RPMI8226 (cell line): Measurements from ENCODE around the gene ESPNL.
"Not testable (repeated sequence)": the region's sequence is repeated elsewhere in the genome, so short reads cannot be mapped to it uniquely, and the experiment has no call there.

Experiments used
- DNase-seq: peaks from one replicate; pipeline ENCODE4 v3.0.0-alpha.2; 2015

ESPNL gene

DNA sequence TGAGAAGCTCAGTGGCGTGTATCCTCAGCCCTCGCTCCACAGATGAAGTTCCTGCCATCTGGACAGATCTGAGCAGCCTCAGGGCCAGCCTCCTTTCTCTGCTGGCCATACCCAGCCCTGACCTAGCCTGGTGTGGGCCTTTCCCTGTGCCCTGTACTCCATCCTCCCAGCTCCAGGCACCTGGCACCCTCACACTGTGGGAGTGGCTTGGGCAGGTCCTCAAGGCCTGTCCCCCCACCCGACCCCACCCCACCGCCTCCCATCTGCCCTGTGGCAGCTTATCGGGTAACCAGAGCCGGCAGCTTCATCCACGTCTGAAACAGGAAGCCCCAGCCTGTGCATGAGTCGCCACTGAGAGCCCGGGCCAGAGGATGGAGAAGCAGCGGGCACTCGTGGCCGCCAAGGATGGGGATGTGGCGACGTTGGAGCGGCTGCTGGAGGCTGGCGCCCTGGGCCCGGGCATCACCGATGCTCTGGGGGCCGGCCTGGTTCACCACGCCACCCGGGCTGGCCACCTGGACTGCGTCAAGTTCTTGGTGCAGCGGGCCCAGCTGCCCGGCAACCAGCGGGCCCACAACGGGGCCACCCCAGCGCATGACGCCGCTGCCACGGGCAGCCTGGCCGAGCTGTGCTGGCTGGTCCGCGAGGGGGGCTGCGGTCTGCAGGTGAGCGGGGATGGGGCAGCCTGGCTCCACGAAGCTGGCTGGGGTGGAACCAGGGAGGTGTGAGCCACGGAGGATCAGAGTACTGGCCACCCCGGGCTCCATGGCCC is at the start of gene ESPNL:
Gene ESPNL, plus strand, starts transcription at position 292 of the 772 bp plus-strand sequence. Its CDS starts 80 bp downstream, at position 372.
- no peak for DNase-seq

DNA sequence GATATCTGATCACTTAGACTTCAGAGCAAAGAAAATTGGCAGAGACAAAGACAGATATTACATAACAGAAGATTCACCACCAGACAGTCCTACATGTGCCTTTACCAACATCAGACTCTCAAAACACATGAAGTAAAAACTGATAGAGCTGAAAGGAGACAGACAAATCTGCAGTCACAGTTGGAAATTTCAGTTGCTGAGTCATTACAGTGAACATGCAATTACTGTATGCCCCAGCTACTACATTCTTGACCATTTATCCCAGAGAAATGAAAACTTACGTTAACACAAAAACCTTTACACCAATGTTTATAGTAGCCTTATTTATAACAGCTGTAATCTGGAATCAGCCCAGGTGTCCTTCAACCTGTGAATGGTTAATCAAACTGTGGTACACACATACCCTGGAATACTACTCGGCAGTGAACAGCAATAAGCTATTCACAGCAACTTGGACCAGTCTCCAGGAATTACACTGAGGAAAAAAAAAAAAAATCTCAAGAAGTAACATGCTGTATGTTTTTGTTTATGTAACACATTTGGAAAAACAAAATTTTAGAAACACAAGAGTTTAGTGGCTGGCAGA is 46.9 kb upstream of the ESPNL start:
- no peak for DNase-seq

DNA sequence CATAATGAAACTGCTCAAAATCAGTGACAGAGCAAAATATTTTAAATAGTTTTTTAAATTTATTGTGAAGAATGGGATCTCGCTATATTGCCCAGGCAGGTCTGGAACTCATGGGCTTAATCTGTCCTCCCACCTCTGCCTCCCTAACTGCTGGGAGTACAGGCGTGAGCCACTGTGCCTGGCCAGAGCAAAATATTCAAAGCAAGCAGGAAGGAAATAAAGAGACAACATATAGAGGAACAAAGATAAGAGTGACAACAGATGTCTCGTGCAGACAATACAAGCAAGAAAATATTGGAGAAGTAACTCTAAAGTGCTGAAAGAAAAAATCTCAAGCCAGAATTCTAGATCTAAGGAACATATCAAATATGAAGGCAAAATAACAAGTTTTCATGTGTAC is 44.3 kb upstream of the ESPNL start:
- DNase-seq, result no peak

DNA sequence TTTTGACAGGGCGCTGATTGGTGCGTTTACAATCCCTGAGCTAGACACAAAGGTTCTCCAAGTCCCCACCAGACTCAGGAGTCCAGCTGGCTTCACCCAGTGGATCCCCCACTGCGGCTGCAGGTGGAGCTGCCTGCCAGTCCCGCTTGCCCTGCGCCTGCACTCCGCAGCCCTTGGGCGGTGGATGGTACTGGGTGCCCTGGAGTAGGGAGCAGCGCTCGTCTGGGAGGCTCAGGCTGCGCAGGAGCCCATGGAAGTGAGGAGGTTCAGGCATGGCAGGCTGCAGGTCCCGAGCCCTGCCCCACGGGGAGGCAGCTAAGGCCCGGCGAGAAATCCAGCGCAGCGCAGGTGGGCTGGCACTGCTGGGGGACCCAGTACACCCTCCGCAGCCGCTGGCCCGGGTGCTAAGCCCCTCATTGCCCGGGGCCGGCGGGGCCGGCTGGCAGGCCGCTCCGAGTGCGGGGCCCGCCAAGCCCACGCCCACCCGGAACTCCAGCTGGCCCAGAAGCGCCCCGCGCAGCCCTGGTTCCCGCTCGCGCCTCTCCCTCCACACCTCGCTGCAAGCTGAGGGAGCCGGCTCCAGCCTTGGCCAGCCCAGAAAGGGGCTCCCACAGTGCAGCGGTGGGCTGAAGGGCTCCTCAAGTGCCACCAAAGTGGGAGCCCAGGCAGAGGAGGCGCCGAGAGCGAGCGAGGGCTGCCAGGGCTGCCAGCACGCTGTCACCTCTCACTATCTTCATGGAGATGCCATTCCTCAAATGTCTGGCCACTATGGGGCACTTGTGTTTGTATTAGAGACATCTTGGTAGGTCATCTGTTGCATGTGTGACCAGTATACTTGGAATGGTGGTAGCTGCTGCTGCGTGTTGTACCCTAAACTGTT is 42.2 kb upstream of the ESPNL start:
- DNase-seq, result not testable (repeated sequence)

- no peak for DNase-seq
Observed at GRCh38 chr2:238059505-238059904, 40.6 kb upstream of the ESPNL start.

- DNase-seq, result peak; percentile 5
Observed at GRCh38 chr2:238060096-238060541, 40.0 kb upstream of the ESPNL start.

- DNase-seq, result peak; percentile 96
Observed at GRCh38 chr2:238060542-238061314, 39.4 kb upstream of the ESPNL start, which contains the start of gene SCLY. Gene SCLY, plus strand, starts transcription at chr2:238061001. Its CDS starts 54 bp downstream, at chr2:238061055.

GRCh38 chr2:238061315-238062202 is 38.6 kb upstream of the ESPNL start:
- DNase-seq, result peak; percentile 42

DNA sequence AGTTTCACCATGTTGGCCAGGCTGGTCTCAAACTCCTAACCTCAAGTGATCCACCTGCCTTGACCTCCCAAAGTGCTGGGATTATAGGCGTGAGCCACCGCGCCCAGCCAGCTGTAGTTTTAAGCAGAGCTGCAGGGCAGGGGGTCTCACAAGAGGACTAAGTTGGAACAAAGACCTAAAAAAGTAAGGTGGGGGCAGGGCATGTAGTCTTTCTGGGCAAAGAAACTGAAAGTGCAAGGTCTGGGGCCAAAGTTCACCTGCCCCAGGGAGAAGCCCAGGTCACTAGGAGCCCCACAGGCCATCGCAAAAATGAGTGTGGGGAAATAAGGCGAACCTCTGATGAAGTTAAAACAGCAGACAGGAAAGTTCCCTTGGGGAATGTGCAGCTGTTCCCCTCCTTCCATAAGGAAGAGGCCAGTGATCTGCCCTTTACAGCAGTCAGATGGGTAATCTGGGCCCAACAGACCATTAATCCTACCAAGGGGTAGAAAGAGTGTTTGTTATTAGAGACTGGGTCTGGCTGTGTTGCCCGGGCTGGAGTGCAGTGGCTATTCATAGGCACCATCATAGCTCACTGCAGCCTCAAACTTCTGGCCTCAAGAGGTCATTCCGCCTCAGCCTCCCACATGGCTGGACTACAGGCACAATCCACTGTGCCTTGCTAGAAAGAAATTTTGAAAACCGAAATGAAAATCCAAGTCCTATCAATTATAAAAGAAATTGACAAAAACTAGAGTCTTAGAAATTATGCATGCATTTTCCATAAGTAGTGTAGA is 36.5 kb upstream of the ESPNL start:
- no peak for DNase-seq

GRCh38 chr2:238064376-238064775 is 35.8 kb upstream of the ESPNL start:
- no peak for DNase-seq

GRCh38 chr2:238065071-238065846 is 34.9 kb upstream of the ESPNL start:
- DNase-seq, result no peak

DNA sequence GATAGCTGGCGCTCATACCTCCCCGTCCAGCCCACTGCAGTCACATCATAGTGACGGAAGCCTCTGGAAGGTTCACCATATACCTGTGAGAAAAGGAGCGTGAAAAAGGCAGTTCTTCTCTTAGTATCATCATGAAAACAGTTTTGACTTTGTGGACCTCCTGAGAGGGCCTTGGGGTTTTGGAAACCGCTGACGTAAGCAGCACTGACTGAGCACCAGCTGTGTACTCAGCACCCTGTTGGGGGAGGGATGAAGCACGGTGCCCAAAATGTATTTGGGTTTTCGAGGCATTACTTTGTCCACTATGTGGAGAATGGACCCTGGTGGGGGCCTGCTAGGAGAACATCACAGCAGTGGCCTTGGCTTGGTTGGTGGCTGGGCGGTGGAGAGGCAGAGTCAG is 33.9 kb upstream of the ESPNL start:
- DNase-seq, result no peak

DNA sequence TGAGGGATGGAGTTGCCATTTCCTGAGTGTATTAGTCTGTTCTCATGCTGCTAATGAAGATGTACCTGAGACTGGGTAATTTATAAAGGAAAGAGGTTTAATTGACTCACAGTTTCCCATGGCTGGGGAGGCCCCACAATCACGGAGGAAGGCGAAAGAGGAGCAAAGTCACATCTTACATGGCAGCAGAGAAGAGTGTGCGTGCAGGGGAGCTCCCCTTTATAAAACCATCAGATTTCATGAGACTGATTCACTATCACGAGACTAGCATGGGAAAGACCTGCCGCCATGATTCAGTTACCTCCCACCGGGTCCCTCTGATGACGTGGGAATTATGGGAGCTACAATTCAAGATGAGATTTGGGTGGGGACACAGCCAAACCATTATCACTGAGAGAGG is 33.4 kb upstream of the ESPNL start:
- not testable (repeated sequence) for DNase-seq

GRCh38 chr2:238067939-238068338 is 32.2 kb upstream of the ESPNL start:
- no peak for DNase-seq

GRCh38 chr2:238069021-238069709 is 31.0 kb upstream of the ESPNL start:
- DNase-seq, result no peak

DNA sequence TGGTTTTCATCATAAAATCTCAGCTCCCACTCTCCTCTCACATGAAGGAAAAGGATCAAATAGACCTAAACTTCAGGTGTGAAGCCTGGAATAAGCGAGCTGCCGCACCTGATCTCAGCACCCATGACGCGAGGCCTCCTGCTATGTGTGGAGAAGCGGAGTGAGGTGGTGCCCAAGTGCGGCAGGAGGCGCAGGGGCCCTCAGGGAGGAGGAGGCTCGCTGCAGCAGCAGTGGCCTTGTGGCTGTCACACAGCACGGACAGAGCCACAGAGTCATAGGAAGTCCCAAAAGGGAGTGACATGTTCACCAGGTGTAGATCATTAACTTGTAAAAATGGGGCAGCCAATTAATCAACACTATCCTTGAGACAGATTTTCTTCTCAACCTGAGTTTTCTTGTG is 30.3 kb upstream of the ESPNL start:
- no peak for DNase-seq

GRCh38 chr2:238075397-238075796 is 24.7 kb upstream of the ESPNL start:
- DNase-seq, result no peak

- no peak for DNase-seq
Observed at GRCh38 chr2:238077292-238077691, 22.8 kb upstream of the ESPNL start.

DNA sequence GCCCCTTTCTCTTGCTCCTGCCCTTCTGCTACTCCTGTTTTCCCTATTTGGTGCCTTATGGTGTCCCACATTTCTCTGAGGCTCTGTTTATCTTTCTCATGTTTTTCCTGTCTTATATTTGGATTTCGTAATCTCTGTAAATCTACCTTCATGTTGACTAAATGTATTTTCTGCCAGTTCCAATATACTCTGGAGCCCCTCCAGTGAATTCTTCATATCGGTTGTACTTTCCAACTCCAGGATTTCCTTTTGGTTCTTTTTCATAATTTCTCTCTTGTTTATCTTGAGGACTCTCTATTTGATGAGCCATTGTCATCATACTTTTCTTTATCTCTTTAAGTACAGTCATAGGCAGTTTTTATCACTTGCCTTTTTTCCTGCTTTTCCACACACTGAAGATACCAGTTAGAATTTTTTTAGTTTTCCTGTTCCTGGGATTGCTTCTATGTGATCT is 20.2 kb upstream of the ESPNL start:
- no peak for DNase-seq
